Measurements from ENCODE around the gene CD84. TPM values are rescaled to one million over a fixed set of nuclear protein-coding genes. Genes with fewer than 3 reads are reported as not detected.

Gene CD84
- total and polyA plus RNA-seq, 12 donors, result 0.25 to 11.8 (median 1.6) TPM

DNA sequence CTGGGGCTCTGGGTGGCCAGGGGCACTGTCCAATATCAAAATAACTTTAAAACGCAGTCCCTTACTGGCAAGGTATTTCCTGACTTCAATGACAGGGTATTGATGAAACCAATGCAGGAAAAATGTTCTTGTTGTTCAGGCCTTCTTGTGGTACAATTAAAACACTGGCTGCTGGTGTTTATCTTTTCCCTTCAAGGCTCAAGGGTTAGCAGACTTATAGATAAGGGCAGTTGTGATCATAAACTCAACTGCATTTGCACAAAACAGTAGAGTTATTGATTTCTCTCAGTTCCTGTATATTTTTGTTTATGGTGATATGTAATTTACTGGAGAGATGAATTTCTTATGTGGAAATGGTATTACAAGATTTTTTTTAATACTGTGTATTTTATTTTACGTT lies 2.7 kb upstream of the CD84 start:
- Histone ChIP-seq H3K4me3 (no peak overlapping the region), H3K4me1 (peaks cover 0 to 11% (median 0%) of the 10 kb centered on the region in 9 donors), H3K27ac (no peak overlapping the region), H3K27me3 (no peaks in the 10 kb centered on the region), H3K9me3 (peaks cover 0 to 15% (median 0%) of the 10 kb centered on the region in 11 donors), H3K36me3 (no peaks in the 10 kb centered on the region)
- intact Hi-C loops (cut with DNase I), result no loop called here
- 48 to 55% methylated on average over 2 of the region's 2 CpGs for WGBS, 2 donors
- no peak for TF ChIP-seq CTCF (IDR thresholded peaks at IDR 0.05)
- DNase-seq (no peak), ATAC-seq (no peak)

DNA sequence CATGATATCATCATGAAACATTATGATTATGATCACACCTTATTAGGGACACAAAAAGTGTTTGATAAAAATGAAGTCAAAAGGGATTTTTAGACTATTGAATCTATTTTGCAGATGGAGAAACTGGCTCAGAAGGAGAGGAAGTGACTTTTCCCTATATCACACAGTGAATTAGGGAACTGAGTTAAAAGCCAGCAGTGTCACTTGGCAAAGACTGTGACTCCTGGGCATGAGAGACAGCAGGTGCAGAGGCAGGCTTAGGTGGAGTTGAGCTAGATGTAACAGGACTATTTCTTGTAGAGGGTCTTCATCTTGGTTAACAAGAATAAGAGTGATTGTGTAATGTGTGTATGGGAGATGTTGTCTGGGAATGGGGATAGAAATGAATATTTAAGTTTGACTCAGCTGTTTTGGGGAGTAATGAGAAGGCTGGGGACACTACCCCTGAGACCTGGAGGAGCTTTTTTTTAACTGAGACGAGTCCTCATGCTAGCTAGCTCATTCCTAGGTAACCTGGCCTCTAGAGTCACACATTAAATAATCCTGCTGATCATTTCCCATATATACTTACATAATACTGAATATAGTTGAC lies 1.0 kb upstream of the CD84 start:
- ATAC-seq, result peak in 1 of 8 donors; percentile 38
- H3K27me3 ChIP-seq, result no peaks in the 10 kb centered on the region
- intact Hi-C loops (cut with DNase I), result no loop called here
- H3K4me1 ChIP-seq, result peaks cover 0 to 21% (median 0%) of the 10 kb centered on the region in 9 donors
- no peaks in the 10 kb centered on the region for H3K36me3 ChIP-seq
- H3K27ac ChIP-seq, result peak overlapping the region in 1 of 10 donors; percentile 59
- no peak for DNase-seq
- WGBS, 2 donors, result 67 to 71% methylated on average over 1 of the region's 1 CpG
- H3K9me3 ChIP-seq, result peaks cover 0 to 15% (median 0%) of the 10 kb centered on the region in 11 donors
- H3K4me3 ChIP-seq, result no peak overlapping the region
- no peak for TF ChIP-seq CTCF (IDR thresholded peaks at IDR 0.05)

GRCh38 chr1:160578525-160579191 lies 638 bp downstream of the CD84 start:
- intact Hi-C loops (cut with DNase I), result no loop called here
- Histone ChIP-seq H3K9me3 (peaks cover 0 to 11% (median 0%) of the 10 kb centered on the region in 11 donors), H3K27ac (peak overlapping the region in 5 of 10 donors; percentile 25 to 93 (median 47)), H3K4me1 (peaks cover 0 to 36% (median 0%) of the 10 kb centered on the region in 9 donors), H3K27me3 (no peaks in the 10 kb centered on the region), H3K36me3 (no peaks in the 10 kb centered on the region), H3K4me3 (peak overlapping the region in 6 of 10 donors; percentile 19 to 58 (median 25))
- ATAC-seq (no peak), DNase-seq (no peak)
- 32 to 38% methylated on average over 3 of the region's 3 CpGs for WGBS, 2 donors
- no peak for TF ChIP-seq CTCF (IDR thresholded peaks at IDR 0.05)

DNA sequence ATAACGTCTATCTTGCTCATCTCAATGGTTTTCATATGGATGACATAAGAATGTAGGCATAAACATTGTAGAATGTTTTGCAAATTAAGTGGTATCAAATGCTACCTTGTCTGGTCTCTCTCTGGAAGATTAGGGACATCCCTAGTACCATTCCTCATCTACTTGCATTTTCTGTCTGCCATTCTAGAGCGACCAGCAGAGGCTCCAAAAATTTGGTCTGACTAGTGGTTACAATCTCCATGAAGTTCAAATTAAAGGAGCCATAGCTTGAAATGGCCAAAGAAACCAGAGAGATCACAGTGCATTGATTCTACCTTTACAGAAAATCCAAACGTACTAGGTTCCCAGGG lies 1.1 kb downstream of the CD84 start:
- Histone ChIP-seq H3K4me3 (peak overlapping the region in 6 of 10 donors; percentile 19 to 58 (median 25)), H3K4me1 (peaks cover 0 to 41% (median 0%) of the 10 kb centered on the region in 9 donors), H3K27ac (peak overlapping the region in 1 of 10 donors; percentile 93), H3K27me3 (no peaks in the 10 kb centered on the region), H3K9me3 (peaks cover 0 to 6% (median 0%) of the 10 kb centered on the region in 11 donors), H3K36me3 (no peaks in the 10 kb centered on the region)
- ATAC-seq (no peak), DNase-seq (no peak)
- no peak for TF ChIP-seq CTCF (IDR thresholded peaks at IDR 0.05)
- WGBS, 2 donors, result 72 to 73% methylated on average over 3 of the region's 3 CpGs
- intact Hi-C loops (cut with DNase I), result no loop called here
